Lower leg skin (tissue), 3 donors: ENCODE results near the gene KMT2C.

Experiments
- CTCF ChIP-seq, 3 donors: fragments of 450-650 bp; IDR thresholded peaks; one replicate each; pipeline ENCODE4 v1.5.1; 2016; ENCODE audit warnings: antibody characterized with exemption in 3 of 3, mild to moderate bottlenecking in 3 of 3, moderate library complexity in 2 of 3
- POLR2A ChIP-seq, 2 donors: fragments of 450-650 bp; IDR thresholded peaks; one replicate each; pipeline ENCODE4 v1.6.1; 2016 to 2017; ENCODE audit warnings: antibody characterized with exemption in 2 of 2, mild to moderate bottlenecking in 1 of 2, moderate library complexity in 1 of 2

- no peak for TF ChIP-seq POLR2A (IDR thresholded peaks at IDR 0.05)
- TF ChIP-seq CTCF (IDR thresholded peaks at IDR 0.05), result no peak
Measured at GRCh38 chr7:152363798-152364197, 72.0 kb downstream of the KMT2C start.
